Naive thymus-derived CD4-positive, alpha-beta T cell (primary cell): Measurements from ENCODE around the gene TMTC2. TPM values are rescaled to one million over a fixed set of nuclear protein-coding genes. Genes with fewer than 3 reads are reported as not detected.
A peak's percentile ranks its signal among the peaks of the same experiment; 100 is the strongest.

Source experiments
- ATAC-seq: fragments of 150-1000 bp; cut with Tn5 transposase; 2 replicates; pipeline ENCODE4 v1.10.0; 2021; ENCODE audit warnings: mild to moderate bottlenecking, moderate library complexity
- CTCF ChIA-PET: fragments of 350-600 bp; sonication (Branson Sonifier 250); formaldehyde crosslinking; loops from one replicate; lab custom pipeline; 2021; ENCODE audit warnings: antibody characterized with exemption; lab: Charles Lee
- POLR2A ChIA-PET: fragments of 350-600 bp; sonication (Branson Sonifier 250); formaldehyde crosslinking; loops from one replicate; lab custom pipeline; 2021; ENCODE audit warnings: antibody characterized with exemption, inconsistent platforms; lab: Charles Lee
- DNase-seq, 9 donors: peaks; one replicate each; pipeline versions ENCODE4 v3.0.0 to v3.0.0-alpha.2; 2020 to 2022; ENCODE audit warnings: mixed read lengths in 1 of 9
- H3K27ac ChIP-seq: one replicate; pipeline ENCODE4 v1.7.0; 2013; ENCODE audit warnings: mild to moderate bottlenecking, low read depth, low read length, moderate library complexity
- H3K27me3 ChIP-seq, 2 donors: one replicate each; pipeline ENCODE4 v1.7.0; 2013; ENCODE audit warnings: low read length in 2 of 2, mild to moderate bottlenecking in 2 of 2, moderate library complexity in 2 of 2; ENCODE audit not compliant: control insufficient read depth in 2 of 2, insufficient read depth in 2 of 2
- H3K36me3 ChIP-seq, 3 experiments: 1 replicate in 2 of 3; 2 replicates in 1 of 3; pipeline ENCODE4 v1.7.0; 2013; ENCODE audit warnings: low read length in 3 of 3, mild to moderate bottlenecking in 3 of 3, moderate library complexity in 1 of 3; ENCODE audit not compliant: insufficient read depth in 3 of 3, control insufficient read depth in 2 of 3
- H3K4me1 ChIP-seq, 2 donors: one replicate each; pipeline ENCODE4 v1.7.0; 2013; ENCODE audit warnings: low read length in 2 of 2, mild to moderate bottlenecking in 2 of 2, moderate library complexity in 1 of 2; ENCODE audit not compliant: control insufficient read depth in 2 of 2, insufficient read depth in 2 of 2
- H3K4me3 ChIP-seq: 2 replicates; pipeline ENCODE4 v1.7.0; 2013; ENCODE audit warnings: mild to moderate bottlenecking, low read length
- H3K9me3 ChIP-seq, 3 experiments: 1 replicate in 2 of 3; 2 replicates in 1 of 3; pipeline ENCODE4 v1.7.0; 2013; ENCODE audit warnings: low read length in 3 of 3; ENCODE audit not compliant: control insufficient read depth in 2 of 3
- H3K27ac Mint-ChIP-seq, 9 donors: one replicate each; pipeline ENCODE4 v1.8.0; 2020 to 2022; ENCODE audit warnings: mixed read lengths in 9 of 9, mild to moderate bottlenecking in 8 of 9, moderate library complexity in 5 of 9, inconsistent platforms in 2 of 9
- H3K27me3 Mint-ChIP-seq, 5 donors: one replicate each; pipeline ENCODE4 v1.8.0; 2021 to 2022; ENCODE audit warnings: mixed read lengths in 5 of 5, mild to moderate bottlenecking in 1 of 5
- H3K36me3 Mint-ChIP-seq, 5 donors: one replicate each; pipeline ENCODE4 v1.8.0; 2020 to 2022; ENCODE audit warnings: mixed read lengths in 5 of 5, mild to moderate bottlenecking in 3 of 5, inconsistent platforms in 1 of 5
- H3K4me1 Mint-ChIP-seq, 7 donors: one replicate each; pipeline ENCODE4 v1.8.0; 2020 to 2022; ENCODE audit warnings: mixed read lengths in 7 of 7, mild to moderate bottlenecking in 3 of 7, inconsistent platforms in 1 of 7
- H3K4me3 Mint-ChIP-seq, 10 donors: one replicate each; pipeline ENCODE4 v1.8.0; 2020 to 2022; ENCODE audit warnings: mild to moderate bottlenecking in 10 of 10, mixed read lengths in 10 of 10, moderate library complexity in 6 of 10, inconsistent platforms in 2 of 10
- H3K9me3 Mint-ChIP-seq, 11 donors: one replicate each; pipeline ENCODE4 v1.8.0; 2020 to 2022; ENCODE audit warnings: mixed read lengths in 11 of 11, mild to moderate bottlenecking in 4 of 11, inconsistent platforms in 1 of 11, moderate library complexity in 1 of 11
- intact Hi-C, 2 donors: fragments of 100-400 bp; cut with micrococcal nuclease; formaldehyde crosslinking; loops; one replicate each; pipeline ENCODE4 v1.15.1; 2023
- polyA plus RNA-seq, 2 donors: library from polyadenylated mRNA; unstranded; fragments of 300-500 nt; fragmentation: Illumina TruSeq; gene quantifications; one replicate each; pipeline ENCODE4 v1.2.3, GENCODE V29; 2021
- total RNA-seq, 6 experiments: library from RNA in 5 of 6; stranded (reverse) in 5 of 6; gene quantifications; 1 replicate in 5 of 6; 2 replicates in 1 of 6; pipeline ENCODE4 v1.2.3 and lab custom pipeline; 2021 to 2026

TMTC2 gene
- total and polyA plus RNA-seq, 7 experiments from 2014 or later, result 3.1 to 11.1 (median 4.7) TPM; not detected in 2

DNA sequence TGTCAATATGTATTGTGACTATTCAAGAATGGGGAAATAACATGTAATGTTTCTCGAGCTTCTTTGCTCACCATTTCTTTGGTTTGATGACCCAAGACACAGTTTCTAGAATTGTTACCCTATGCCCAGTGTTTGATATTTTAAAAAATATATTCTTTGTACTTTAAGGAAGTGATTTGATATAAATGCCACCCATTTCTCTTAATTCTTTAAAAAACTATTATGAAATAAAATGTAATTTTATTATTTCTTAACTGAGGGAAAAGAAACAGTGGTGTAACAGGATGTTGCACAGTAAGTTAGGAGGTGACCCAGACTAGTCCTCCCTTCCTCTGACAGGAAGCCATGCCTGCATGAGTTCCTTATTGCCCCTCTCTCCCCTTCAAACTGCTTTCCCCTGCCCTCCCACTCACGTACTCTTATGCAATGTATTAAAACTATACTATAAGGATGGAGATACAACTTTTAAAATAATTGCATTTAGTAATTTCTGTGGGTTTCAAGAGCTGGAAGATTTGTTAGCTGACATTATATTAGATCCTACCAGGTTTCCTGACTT is 279.4 kb downstream of the TMTC2 start:
- Mint-ChIP-seq H3K9me3 (no peaks in the 10 kb centered on the region), H3K27me3 (no peaks in the 10 kb centered on the region), H3K27ac (no peak overlapping the region), H3K36me3 (peaks cover 0 to 10% (median 0%) of the 10 kb centered on the region in 5 donors), H3K4me1 (no peaks in the 10 kb centered on the region), H3K4me3 (no peak overlapping the region)
- H3K4me1 ChIP-seq, result no peaks in the 10 kb centered on the region
- H3K9me3 ChIP-seq, result no peaks in the 10 kb centered on the region
- H3K27ac ChIP-seq, result no peak overlapping the region
- ChIA-PET POLR2A (interaction anchor here (0.7 kb wide), 1 partner anchor 147 kb away, joined by 3 read pairs; no protein-coding TSS in a partner anchor), CTCF (no interaction called here)
- intact Hi-C loops, result no loop called here
- no peaks in the 10 kb centered on the region for H3K36me3 ChIP-seq
- ATAC-seq, result peak; percentile 74
- no peak overlapping the region for H3K4me3 ChIP-seq
- H3K27me3 ChIP-seq, result no peaks in the 10 kb centered on the region
- no peak for DNase-seq

DNA sequence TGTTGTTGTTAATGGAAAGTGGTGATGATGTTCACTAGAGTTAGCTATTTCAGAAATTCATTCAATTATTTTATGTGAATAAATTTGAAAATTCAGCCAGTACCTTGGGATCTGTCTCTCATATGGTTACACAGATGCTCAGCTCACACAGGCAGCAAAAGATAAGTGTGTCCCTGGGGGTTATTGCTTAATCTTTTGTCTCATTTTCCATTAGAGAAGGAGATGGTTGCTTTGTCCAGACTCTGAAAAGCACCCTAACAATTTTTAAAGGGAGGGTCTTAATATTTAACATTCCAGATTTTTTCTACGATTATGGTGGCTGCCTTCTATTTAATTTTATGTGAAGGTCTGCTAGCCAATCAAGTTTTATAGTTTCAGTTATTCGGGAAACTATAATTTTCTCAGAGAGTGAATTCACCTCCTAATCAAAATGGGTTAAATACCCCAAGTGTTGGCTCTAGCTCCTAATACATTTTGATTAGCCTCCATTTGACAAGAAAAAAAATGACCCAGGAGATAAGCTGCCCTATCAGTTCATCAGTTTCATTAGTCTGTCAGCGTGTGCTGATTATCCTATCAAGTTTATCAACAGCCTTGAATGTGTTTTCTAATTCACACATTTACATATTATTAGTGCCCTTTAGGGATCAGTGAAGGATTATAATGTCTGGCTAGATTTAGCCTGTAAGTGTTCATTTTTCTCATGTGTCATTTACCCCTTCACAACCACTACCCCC is 282.1 kb downstream of the TMTC2 start:
- Mint-ChIP-seq H3K36me3 (peaks cover 0 to 10% (median 0%) of the 10 kb centered on the region in 5 donors), H3K27me3 (no peaks in the 10 kb centered on the region), H3K27ac (no peak overlapping the region), H3K4me3 (no peak overlapping the region), H3K4me1 (no peaks in the 10 kb centered on the region), H3K9me3 (no peaks in the 10 kb centered on the region)
- no peaks in the 10 kb centered on the region for H3K36me3 ChIP-seq
- DNase-seq (no peak), ATAC-seq (no peak)
- POLR2A ChIA-PET, result no interaction called here
- H3K27ac ChIP-seq, result no peak overlapping the region
- no peaks in the 10 kb centered on the region for H3K9me3 ChIP-seq
- H3K4me1 ChIP-seq, result no peaks in the 10 kb centered on the region
- intact Hi-C loops, result no loop called here
- H3K4me3 ChIP-seq, result no peak overlapping the region
- no peaks in the 10 kb centered on the region for H3K27me3 ChIP-seq
- CTCF ChIA-PET, result no interaction called here

DNA sequence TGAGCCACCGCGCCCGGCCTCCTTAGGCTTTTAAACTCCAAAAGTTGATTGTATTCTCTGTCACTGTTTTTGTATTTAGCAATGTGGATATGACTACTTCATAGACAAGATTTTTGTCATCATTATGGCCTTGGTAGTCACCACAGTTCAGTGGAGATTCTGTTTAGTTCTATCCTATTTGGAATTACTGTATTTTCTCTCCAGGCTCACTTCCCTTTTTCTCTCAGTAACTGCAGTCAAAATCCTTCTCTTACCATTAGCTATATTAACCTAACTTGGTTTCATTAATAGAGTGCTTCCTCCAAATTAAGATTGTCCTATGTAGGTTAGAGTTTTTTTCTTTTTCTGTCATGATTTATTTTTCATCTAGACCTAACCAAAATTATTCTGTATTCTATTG is 283.9 kb downstream of the TMTC2 start:
- H3K27ac ChIP-seq, result no peak overlapping the region
- intact Hi-C loops, result no loop called here
- Mint-ChIP-seq H3K4me1 (no peaks in the 10 kb centered on the region), H3K27ac (no peak overlapping the region), H3K4me3 (no peak overlapping the region), H3K36me3 (peaks cover 0 to 10% (median 0%) of the 10 kb centered on the region in 5 donors), H3K9me3 (no peaks in the 10 kb centered on the region), H3K27me3 (no peaks in the 10 kb centered on the region)
- H3K4me3 ChIP-seq, result no peak overlapping the region
- no peaks in the 10 kb centered on the region for H3K36me3 ChIP-seq
- no peaks in the 10 kb centered on the region for H3K4me1 ChIP-seq
- no peaks in the 10 kb centered on the region for H3K27me3 ChIP-seq
- ATAC-seq (no peak), DNase-seq (no peak)
- ChIA-PET POLR2A (no interaction called here), CTCF (no interaction called here)
- H3K9me3 ChIP-seq, result no peaks in the 10 kb centered on the region

DNA sequence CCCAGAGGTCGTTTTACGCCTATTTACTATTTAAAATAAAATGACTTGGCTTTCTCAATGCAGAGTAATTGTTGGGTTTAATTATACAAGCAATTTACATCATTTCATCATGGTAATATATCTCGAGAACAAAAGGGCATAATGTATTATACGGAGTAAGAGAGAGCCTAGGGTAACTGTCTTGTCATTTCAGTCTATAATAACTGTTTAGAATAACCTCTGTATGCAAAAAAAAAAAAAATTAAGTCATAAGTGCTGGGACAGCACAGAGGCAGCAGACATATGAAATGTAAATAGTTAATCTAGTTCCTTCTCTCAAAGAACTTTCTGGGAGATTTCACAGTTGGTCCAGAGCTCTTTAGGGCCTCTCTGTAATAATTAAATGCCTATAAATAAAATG is 284.9 kb downstream of the TMTC2 start:
- H3K27ac ChIP-seq, result no peak overlapping the region
- H3K4me3 ChIP-seq, result no peak overlapping the region
- H3K27me3 ChIP-seq, result no peaks in the 10 kb centered on the region
- H3K36me3 ChIP-seq, result no peaks in the 10 kb centered on the region
- DNase-seq (no peak), ATAC-seq (no peak)
- no peak overlapping the region for H3K4me3 Mint-ChIP-seq
- H3K27me3 Mint-ChIP-seq, result no peaks in the 10 kb centered on the region
- H3K27ac Mint-ChIP-seq, result no peak overlapping the region
- H3K4me1 Mint-ChIP-seq, result no peaks in the 10 kb centered on the region
- no peaks in the 10 kb centered on the region for H3K4me1 ChIP-seq
- no peaks in the 10 kb centered on the region for H3K9me3 Mint-ChIP-seq
- intact Hi-C loops, result no loop called here
- ChIA-PET CTCF (no interaction called here), POLR2A (no interaction called here)
- no peaks in the 10 kb centered on the region for H3K9me3 ChIP-seq
- H3K36me3 Mint-ChIP-seq, result peaks cover 0 to 10% (median 0%) of the 10 kb centered on the region in 5 donors

DNA sequence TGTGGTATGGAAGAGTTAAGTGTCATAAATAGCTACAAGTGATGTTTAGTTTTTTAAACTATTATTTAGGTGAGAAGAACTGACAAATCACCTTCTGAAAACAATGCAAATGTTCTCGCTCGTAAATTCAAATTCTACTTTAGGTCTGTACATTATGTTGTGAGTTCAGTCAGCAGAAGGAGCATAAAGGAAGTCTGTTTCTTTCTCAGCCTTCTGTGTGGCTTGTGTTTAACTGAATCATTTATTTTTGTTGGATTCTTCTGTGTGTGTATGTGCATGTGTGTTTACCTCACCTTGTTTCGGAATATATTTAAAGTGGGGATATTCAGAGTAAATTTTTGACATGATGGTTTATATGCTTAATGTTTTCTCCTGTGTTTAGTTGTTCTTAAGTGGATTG is 285.9 kb downstream of the TMTC2 start:
- no peak overlapping the region for H3K4me3 Mint-ChIP-seq
- no peak for DNase-seq
- peaks cover 0 to 7% (median 0%) of the 10 kb centered on the region in 5 donors for H3K36me3 Mint-ChIP-seq
- Histone ChIP-seq H3K9me3 (no peaks in the 10 kb centered on the region), H3K27ac (no peak overlapping the region), H3K4me3 (no peak overlapping the region), H3K27me3 (no peaks in the 10 kb centered on the region), H3K4me1 (no peaks in the 10 kb centered on the region), H3K36me3 (no peaks in the 10 kb centered on the region)
- H3K27me3 Mint-ChIP-seq, result no peaks in the 10 kb centered on the region
- no peak for ATAC-seq
- H3K27ac Mint-ChIP-seq, result no peak overlapping the region
- H3K4me1 Mint-ChIP-seq, result no peaks in the 10 kb centered on the region
- POLR2A ChIA-PET, result no interaction called here
- CTCF ChIA-PET, result no interaction called here
- no peaks in the 10 kb centered on the region for H3K9me3 Mint-ChIP-seq
- intact Hi-C loops, result no loop called here

DNA sequence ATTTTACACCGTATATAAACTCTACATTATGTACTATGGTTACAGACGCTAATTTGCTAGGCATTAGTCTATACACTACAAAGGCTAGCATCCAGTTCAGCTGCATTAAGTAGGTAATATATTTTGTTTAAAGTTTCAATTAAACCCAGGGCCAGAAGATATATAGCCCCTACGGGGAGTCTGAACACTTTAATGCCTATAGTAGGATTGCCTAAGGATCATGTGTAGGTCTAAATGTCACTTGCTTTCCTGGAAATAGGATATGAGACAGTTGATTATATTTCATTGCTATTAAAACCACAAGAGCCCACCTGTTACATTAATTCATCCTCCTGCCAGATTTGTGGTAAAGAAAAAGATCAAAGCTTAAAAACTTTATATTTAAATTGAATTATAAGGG is 286.9 kb downstream of the TMTC2 start:
- no peak overlapping the region for H3K4me3 ChIP-seq
- no peaks in the 10 kb centered on the region for H3K27me3 ChIP-seq
- CTCF ChIA-PET, result no interaction called here
- Mint-ChIP-seq H3K4me3 (no peak overlapping the region), H3K27ac (no peak overlapping the region), H3K36me3 (peaks cover 0 to 5% (median 0%) of the 10 kb centered on the region in 5 donors), H3K27me3 (no peaks in the 10 kb centered on the region), H3K9me3 (no peaks in the 10 kb centered on the region), H3K4me1 (no peaks in the 10 kb centered on the region)
- POLR2A ChIA-PET, result no interaction called here
- H3K36me3 ChIP-seq, result no peaks in the 10 kb centered on the region
- no peak for ATAC-seq
- no peak overlapping the region for H3K27ac ChIP-seq
- no peaks in the 10 kb centered on the region for H3K4me1 ChIP-seq
- intact Hi-C loops, result no loop called here
- DNase-seq, result no peak
- no peaks in the 10 kb centered on the region for H3K9me3 ChIP-seq

DNA sequence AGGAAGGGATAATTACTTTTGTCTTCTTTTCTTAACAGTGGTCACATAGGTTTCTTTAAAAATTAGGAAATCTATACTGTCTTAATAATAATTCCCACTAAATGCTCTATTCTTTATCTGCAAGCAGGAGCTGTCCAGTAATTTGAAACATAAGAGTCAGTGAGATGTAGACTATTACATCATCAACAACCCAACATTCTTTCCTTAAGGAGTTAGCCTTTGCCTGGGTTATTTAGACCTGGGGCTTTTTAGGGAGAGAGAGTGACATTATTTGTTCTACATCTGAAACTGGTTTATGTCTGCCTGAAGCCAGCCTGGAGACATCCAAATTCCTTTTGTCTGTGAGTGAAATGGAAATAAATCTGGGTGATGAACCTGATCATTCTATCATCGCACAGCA is 294.4 kb downstream of the TMTC2 start:
- DNase-seq, result no peak
- Histone ChIP-seq H3K27ac (no peak overlapping the region), H3K36me3 (no peaks in the 10 kb centered on the region), H3K4me1 (no peaks in the 10 kb centered on the region), H3K4me3 (no peak overlapping the region), H3K9me3 (no peaks in the 10 kb centered on the region), H3K27me3 (no peaks in the 10 kb centered on the region)
- no peaks in the 10 kb centered on the region for H3K4me1 Mint-ChIP-seq
- no peak overlapping the region for H3K4me3 Mint-ChIP-seq
- ChIA-PET CTCF (interaction anchor here (0.6 kb wide), 1 partner anchor 40 kb away, joined by 3 read pairs; no protein-coding TSS in a partner anchor), POLR2A (no interaction called here)
- intact Hi-C loops, result no loop called here
- no peak for ATAC-seq
- no peaks in the 10 kb centered on the region for H3K27me3 Mint-ChIP-seq
- H3K9me3 Mint-ChIP-seq, result no peaks in the 10 kb centered on the region
- peaks cover 0 to 4% (median 0%) of the 10 kb centered on the region in 5 donors for H3K36me3 Mint-ChIP-seq
- H3K27ac Mint-ChIP-seq, result no peak overlapping the region
